Mesendoderm (in vitro differentiated cells): ENCODE measurements around the gene TBC1D19.

Source experiments
- DNase-seq: peaks from one replicate; pipeline ENCODE4 v3.0.0; 2013
- H2AK5ac ChIP-seq: 2 replicates; pipeline ENCODE4 v1.6.1; 2013; ENCODE audit warnings: low read length, inconsistent platforms
- H2BK120ac ChIP-seq: 2 replicates; pipeline ENCODE4 v1.6.1; 2013; ENCODE audit warnings: low read depth, mild to moderate bottlenecking, low read length, moderate library complexity, mixed read lengths
- H2BK15ac ChIP-seq: replicated peaks from 2 replicates; pipeline ENCODE4 v1.6.1; 2013; ENCODE audit warnings: low read depth, mild to moderate bottlenecking, moderate library complexity
- H2BK5ac ChIP-seq: 2 replicates; pipeline ENCODE4 v1.6.1; 2013; ENCODE audit warnings: low read length, inconsistent platforms
- H3K18ac ChIP-seq: 2 replicates; pipeline ENCODE4 v1.6.1; 2013; ENCODE audit warnings: mild to moderate bottlenecking, low read length, mixed read lengths
- H3K23ac ChIP-seq: one replicate; pipeline ENCODE4 v1.6.1; 2013; ENCODE audit warnings: low read length
- H3K27ac ChIP-seq: 2 replicates; pipeline ENCODE4 v1.5.1; 2013; ENCODE audit warnings: low read depth, mild to moderate bottlenecking, inconsistent platforms, low read length, moderate library complexity
- H3K27me3 ChIP-seq: 2 replicates; pipeline ENCODE4 v1.6.1; 2013; ENCODE audit warnings: low read length, control low read depth, mild to moderate bottlenecking, inconsistent platforms; ENCODE audit not compliant: insufficient read depth, poor library complexity
- H3K36me3 ChIP-seq: 2 replicates; pipeline ENCODE4 v1.6.1; 2013; ENCODE audit warnings: low read length, inconsistent platforms; ENCODE audit not compliant: control insufficient read depth, insufficient read depth
- H3K4ac ChIP-seq: one replicate; pipeline ENCODE4 v1.6.1; 2013; ENCODE audit warnings: low read depth, mild to moderate bottlenecking, low read length, moderate library complexity
- H3K4me1 ChIP-seq: 2 replicates; pipeline ENCODE4 v1.6.1; 2013; ENCODE audit warnings: low read depth, low read length, inconsistent platforms; ENCODE audit not compliant: control insufficient read depth
- H3K4me2 ChIP-seq: 2 replicates; pipeline ENCODE4 v1.6.1; 2013; ENCODE audit warnings: low read length
- H3K4me3 ChIP-seq: 2 replicates; pipeline ENCODE4 v1.5.1; 2013; ENCODE audit warnings: mild to moderate bottlenecking, low read length
- H3K56ac ChIP-seq: one replicate; pipeline ENCODE4 v1.6.1; 2013; ENCODE audit warnings: low read length
- H3K79me1 ChIP-seq: 2 replicates; pipeline ENCODE4 v1.6.1; 2013; ENCODE audit warnings: low read length, inconsistent platforms
- H3K79me2 ChIP-seq: 2 replicates; pipeline ENCODE4 v1.6.1; 2013; ENCODE audit warnings: mild to moderate bottlenecking, low read length; ENCODE audit not compliant: control insufficient read depth, insufficient read depth
- H3K9ac ChIP-seq: 2 replicates; pipeline ENCODE4 v1.6.1; 2013; ENCODE audit warnings: low read length, inconsistent platforms
- H4K5ac ChIP-seq: one replicate; pipeline ENCODE4 v1.6.1; 2013; ENCODE audit warnings: low read length
- H4K8ac ChIP-seq: one replicate; pipeline ENCODE4 v1.6.1; 2013; ENCODE audit warnings: low read depth, mild to moderate bottlenecking, control low read depth, low read length, moderate library complexity
- WGBS: extraction: QIAGEN DNeasy Blood & Tissue Kit; methylation state at CpG from one replicate; pipeline ENCODE4 v1.1.7; 2013; ENCODE audit warnings: low lambda C conversion rate, missing lambda C conversion rate; ENCODE audit not compliant: insufficient coverage; ENCODE audit errors: extremely low coverage; 5-methylcytosine and 5-hydroxymethylcytosine counted together

TBC1D19 gene

DNA sequence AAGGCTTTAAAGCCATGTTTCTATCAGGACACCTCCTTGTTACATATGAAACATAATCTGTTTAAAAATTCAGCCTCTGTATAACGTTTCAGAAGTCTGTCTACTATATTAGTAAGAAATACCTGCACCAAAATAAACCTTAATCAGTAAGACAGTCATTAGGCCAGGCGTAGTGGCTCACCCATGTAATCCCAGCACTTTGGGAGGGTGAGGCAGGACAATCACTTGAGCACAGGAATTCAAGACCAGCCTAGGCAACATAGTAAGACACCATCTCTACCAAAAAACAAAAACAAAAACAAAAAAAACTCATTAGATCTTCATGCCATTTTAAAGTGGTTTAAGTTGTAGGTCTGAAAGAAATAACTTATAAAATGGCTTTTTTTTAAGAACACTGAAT, 169.3 kb downstream of the TBC1D19 start:
- H3K36me3 ChIP-seq: no peaks in the 10 kb centered on the region
- H3K79me2 ChIP-seq: no peaks in the 10 kb centered on the region
- H3K18ac ChIP-seq: no peak overlapping the region
- H3K56ac ChIP-seq: no peak overlapping the region
- no peak overlapping the region for H2BK120ac ChIP-seq
- no peak overlapping the region for H2BK15ac ChIP-seq
- H4K8ac ChIP-seq: no peak overlapping the region
- no CpG with 5 or more reads among the region's 2 CpGs for WGBS
- H3K9ac ChIP-seq: no peak overlapping the region
- H2AK5ac ChIP-seq: no peak overlapping the region
- H3K4me2 ChIP-seq: no peak overlapping the region
- no peak for DNase-seq
- no peaks in the 10 kb centered on the region for H3K4me1 ChIP-seq
- no peaks in the 10 kb centered on the region for H3K79me1 ChIP-seq
- H3K4ac ChIP-seq: no peak overlapping the region
- H4K5ac ChIP-seq: no peak overlapping the region
- no peak overlapping the region for H3K23ac ChIP-seq
- H3K4me3 ChIP-seq: no peak overlapping the region
- no peak overlapping the region for H2BK5ac ChIP-seq
- no peaks in the 10 kb centered on the region for H3K27me3 ChIP-seq
- no peak overlapping the region for H3K27ac ChIP-seq

DNA sequence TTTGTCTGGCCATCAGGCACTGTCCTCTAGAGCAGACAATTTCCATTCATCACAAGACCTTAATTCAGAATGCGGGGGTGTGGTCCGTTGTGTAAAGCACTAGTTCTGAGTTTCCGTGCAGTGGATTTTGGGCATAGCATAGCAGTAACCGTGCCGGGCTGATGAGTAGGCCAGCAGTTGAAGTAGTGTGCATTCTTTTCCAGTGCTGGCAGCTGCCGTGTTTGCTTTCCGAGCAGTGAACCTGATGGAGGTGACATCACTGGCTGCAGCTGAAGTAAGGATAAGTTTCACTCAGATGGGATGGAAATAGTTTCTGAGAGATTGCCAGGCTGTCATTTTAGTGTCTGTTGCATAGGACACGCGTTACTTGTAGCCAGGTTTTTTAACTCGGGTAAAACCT, 169.7 kb downstream of the TBC1D19 start:
- no peak overlapping the region for H2BK5ac ChIP-seq
- no peaks in the 10 kb centered on the region for H3K79me1 ChIP-seq
- no peak overlapping the region for H2BK120ac ChIP-seq
- H3K4me2 ChIP-seq: no peak overlapping the region
- no peak overlapping the region for H3K4me3 ChIP-seq
- H2AK5ac ChIP-seq: no peak overlapping the region
- no peaks in the 10 kb centered on the region for H3K27me3 ChIP-seq
- no peak overlapping the region for H4K5ac ChIP-seq
- H3K36me3 ChIP-seq: no peaks in the 10 kb centered on the region
- H3K27ac ChIP-seq: no peak overlapping the region
- H2BK15ac ChIP-seq: no peak overlapping the region
- no peak overlapping the region for H3K18ac ChIP-seq
- WGBS: no CpG with 5 or more reads among the region's 10 CpGs
- no peak overlapping the region for H3K56ac ChIP-seq
- no peak overlapping the region for H3K4ac ChIP-seq
- no peak overlapping the region for H3K23ac ChIP-seq
- H3K9ac ChIP-seq: no peak overlapping the region
- H3K79me2 ChIP-seq: no peaks in the 10 kb centered on the region
- no peak for DNase-seq
- no peaks in the 10 kb centered on the region for H3K4me1 ChIP-seq
- no peak overlapping the region for H4K8ac ChIP-seq

DNA sequence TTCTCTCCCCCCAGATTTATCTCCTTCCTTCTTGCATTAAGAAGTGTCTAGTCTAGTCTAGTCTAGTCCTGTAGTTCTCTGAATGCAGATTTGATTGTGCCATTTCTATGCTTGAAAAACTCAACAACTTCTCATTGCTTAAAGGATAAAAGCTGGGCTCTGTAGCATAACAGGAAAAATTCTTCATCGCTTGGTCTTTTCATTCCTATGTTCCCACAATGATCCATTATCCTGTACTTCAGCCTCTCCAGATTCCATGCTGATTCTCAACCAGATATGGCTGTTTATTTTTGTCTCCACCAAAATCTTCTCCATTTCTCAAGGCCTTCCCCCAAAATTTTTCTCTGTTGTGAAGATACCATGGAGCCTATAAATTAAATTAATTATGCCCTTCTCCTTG, 173.9 kb downstream of the TBC1D19 start:
- H3K4me1 ChIP-seq: no peaks in the 10 kb centered on the region
- H2BK5ac ChIP-seq: no peak overlapping the region
- no peak overlapping the region for H3K56ac ChIP-seq
- H4K8ac ChIP-seq: no peak overlapping the region
- no peak overlapping the region for H3K18ac ChIP-seq
- H3K27ac ChIP-seq: no peak overlapping the region
- H2BK120ac ChIP-seq: no peak overlapping the region
- no peak overlapping the region for H3K23ac ChIP-seq
- H2BK15ac ChIP-seq: no peak overlapping the region
- H3K4me3 ChIP-seq: no peak overlapping the region
- H3K4ac ChIP-seq: no peak overlapping the region
- no CpG with 5 or more reads among the region's 1 CpG for WGBS
- no peak overlapping the region for H2AK5ac ChIP-seq
- no peak overlapping the region for H3K4me2 ChIP-seq
- no peaks in the 10 kb centered on the region for H3K79me2 ChIP-seq
- DNase-seq: no peak
- H3K36me3 ChIP-seq: no peaks in the 10 kb centered on the region
- no peak overlapping the region for H3K9ac ChIP-seq
- no peaks in the 10 kb centered on the region for H3K79me1 ChIP-seq
- H4K5ac ChIP-seq: no peak overlapping the region
- H3K27me3 ChIP-seq: no peaks in the 10 kb centered on the region

DNA sequence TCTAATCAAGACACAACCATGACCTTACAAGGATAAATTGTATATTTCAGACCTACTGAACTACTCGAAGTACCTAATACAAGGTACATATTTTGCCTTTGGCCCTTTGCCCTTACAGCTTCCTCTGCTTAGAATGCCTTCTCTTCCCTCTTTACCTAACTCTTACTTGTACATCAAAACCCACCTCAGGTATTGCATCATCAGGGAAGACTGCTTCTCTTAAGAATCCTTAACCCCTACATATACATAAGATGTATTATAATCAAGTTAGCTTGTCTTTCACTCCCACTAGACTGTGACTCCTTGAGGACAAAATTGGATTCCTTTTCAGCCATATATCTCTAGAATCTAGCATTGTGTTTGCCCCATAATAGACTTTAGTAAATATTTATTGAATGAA, 175.0 kb downstream of the TBC1D19 start:
- H3K9ac ChIP-seq: no peak overlapping the region
- no peaks in the 10 kb centered on the region for H3K79me2 ChIP-seq
- no peak overlapping the region for H3K4me3 ChIP-seq
- no peak overlapping the region for H2BK120ac ChIP-seq
- no peak for DNase-seq
- H2BK5ac ChIP-seq: no peak overlapping the region
- H3K79me1 ChIP-seq: no peaks in the 10 kb centered on the region
- H3K23ac ChIP-seq: no peak overlapping the region
- H4K5ac ChIP-seq: no peak overlapping the region
- H2BK15ac ChIP-seq: no peak overlapping the region
- no CpG with 5 or more reads among the region's 1 CpG for WGBS
- no peak overlapping the region for H3K4ac ChIP-seq
- no peak overlapping the region for H3K18ac ChIP-seq
- no peaks in the 10 kb centered on the region for H3K36me3 ChIP-seq
- H3K4me1 ChIP-seq: no peaks in the 10 kb centered on the region
- no peak overlapping the region for H3K56ac ChIP-seq
- no peak overlapping the region for H3K4me2 ChIP-seq
- no peak overlapping the region for H2AK5ac ChIP-seq
- H3K27me3 ChIP-seq: no peaks in the 10 kb centered on the region
- no peak overlapping the region for H3K27ac ChIP-seq
- H4K8ac ChIP-seq: no peak overlapping the region

DNA sequence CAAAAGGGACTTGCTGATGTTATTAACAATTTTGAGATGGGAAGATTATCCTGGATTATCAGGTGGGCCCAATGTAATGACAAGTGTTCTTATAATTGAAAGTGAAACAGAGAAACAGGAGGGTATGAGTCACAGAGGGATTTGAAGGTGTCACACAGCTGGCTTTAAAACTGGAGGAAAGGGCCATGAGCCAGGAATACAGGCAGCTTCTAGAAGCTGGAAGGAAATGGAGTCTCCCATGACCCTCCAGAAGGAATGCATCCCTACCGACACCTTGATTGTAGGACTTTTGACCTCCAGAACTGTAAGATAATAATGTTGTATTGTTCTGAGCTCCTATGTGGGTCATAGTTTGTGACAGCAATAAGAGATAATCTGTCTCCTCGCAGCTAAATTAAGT, 178.8 kb downstream of the TBC1D19 start:
- Histone ChIP-seq H2AK5ac (no peak overlapping the region), H2BK120ac (no peak overlapping the region), H2BK5ac (no peak overlapping the region), H3K27ac (no peak overlapping the region), H3K9ac (no peak overlapping the region), H3K4ac (no peak overlapping the region), H3K36me3 (no peaks in the 10 kb centered on the region), H3K56ac (no peak overlapping the region), H2BK15ac (no peak overlapping the region), H3K4me1 (no peaks in the 10 kb centered on the region), H4K5ac (no peak overlapping the region), H3K27me3 (no peaks in the 10 kb centered on the region), H4K8ac (no peak overlapping the region), H3K79me1 (no peaks in the 10 kb centered on the region), H3K18ac (no peak overlapping the region), H3K79me2 (no peaks in the 10 kb centered on the region), H3K4me3 (no peak overlapping the region), H3K4me2 (no peak overlapping the region), H3K23ac (no peak overlapping the region)
- no CpG with 5 or more reads among the region's 2 CpGs for WGBS
- peak; percentile 16 for DNase-seq

DNA sequence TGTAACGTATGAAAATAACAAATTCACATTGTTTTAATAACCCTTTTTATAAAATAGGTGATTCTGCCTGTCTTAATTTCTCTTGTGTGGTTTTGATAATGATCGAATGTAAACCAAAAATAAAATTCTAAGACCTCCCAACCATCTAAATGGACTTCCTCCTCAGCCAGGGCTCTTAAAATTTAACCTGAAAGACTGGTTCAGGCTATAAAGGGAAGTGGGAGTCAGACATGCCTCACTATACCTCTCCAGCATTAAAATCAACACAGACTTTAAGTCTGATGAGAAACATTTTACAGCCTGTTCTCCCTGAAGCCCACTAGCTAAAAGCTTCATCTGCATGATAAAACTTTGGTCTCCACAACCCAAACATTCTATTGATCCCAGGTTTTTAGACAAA, 179.2 kb downstream of the TBC1D19 start:
- DNase-seq: no peak
- H3K4ac ChIP-seq: no peak overlapping the region
- no peak overlapping the region for H2BK5ac ChIP-seq
- no peak overlapping the region for H4K5ac ChIP-seq
- H3K23ac ChIP-seq: no peak overlapping the region
- no peaks in the 10 kb centered on the region for H3K79me1 ChIP-seq
- no peak overlapping the region for H2BK15ac ChIP-seq
- H3K4me2 ChIP-seq: no peak overlapping the region
- no peaks in the 10 kb centered on the region for H3K27me3 ChIP-seq
- H3K36me3 ChIP-seq: no peaks in the 10 kb centered on the region
- H3K27ac ChIP-seq: no peak overlapping the region
- H2BK120ac ChIP-seq: no peak overlapping the region
- no peak overlapping the region for H3K56ac ChIP-seq
- no peak overlapping the region for H3K9ac ChIP-seq
- H3K4me1 ChIP-seq: no peaks in the 10 kb centered on the region
- H3K79me2 ChIP-seq: no peaks in the 10 kb centered on the region
- H3K18ac ChIP-seq: no peak overlapping the region
- WGBS: no CpG with 5 or more reads among the region's 2 CpGs
- no peak overlapping the region for H4K8ac ChIP-seq
- no peak overlapping the region for H2AK5ac ChIP-seq
- no peak overlapping the region for H3K4me3 ChIP-seq
